Measurements from ENCODE around the gene EXOC4.

GRCh38 chr7:133573554-133574265, 320.8 kb downstream of the EXOC4 start:
- TF ChIP-seq EP300 (IDR thresholded peaks at IDR 0.05), result no peak
- TF ChIP-seq CTCF (IDR thresholded peaks at IDR 0.05), result no peak
- no peak for TF ChIP-seq POLR2A (IDR thresholded peaks at IDR 0.05)
